LNCaP clone FGC (cell line): ENCODE results near the gene SKOR2.
"Not testable (repeated sequence)": the region's sequence is repeated elsewhere in the genome, so short reads cannot be mapped to it uniquely, and the experiment has no call there.

Experiments
- DNase-seq: peaks from one replicate; pipeline ENCODE4 v3.0.0-alpha.2; 2011; ENCODE audit warnings: low read depth
- H3K4me3 ChIP-seq: 2 replicates; pipeline ENCODE4 v1.5.1; 2011; ENCODE audit warnings: mild to moderate bottlenecking, low read depth, low read length, control low read depth
- CTCF ChIP-seq: IDR thresholded peaks from 2 replicates; pipeline ENCODE4 v1.5.1; 2012; ENCODE audit warnings: mild to moderate bottlenecking; ENCODE audit not compliant: control insufficient read depth, insufficient read depth; ENCODE audit errors: extremely low read depth

SKOR2 gene

GRCh38 chr18:47215554-47216138 is 35.8 kb downstream of the SKOR2 start:
- TF ChIP-seq CTCF: peak; percentile 86
- no peak overlapping the region for H3K4me3 ChIP-seq
- DNase-seq: peak; percentile 32

- no peak overlapping the region for H3K4me3 ChIP-seq
- no peak for TF ChIP-seq CTCF
- DNase-seq: no peak
Measured at GRCh38 chr18:47209171-47209570, 42.3 kb downstream of the SKOR2 start.

- H3K4me3 ChIP-seq: no peak overlapping the region
- DNase-seq: no peak
- no peak for TF ChIP-seq CTCF
Measured at GRCh38 chr18:47206945-47207637, 44.4 kb downstream of the SKOR2 start.

GRCh38 chr18:47204908-47205522 is 46.4 kb downstream of the SKOR2 start:
- DNase-seq: peak; percentile 7
- peak; percentile 89 for TF ChIP-seq CTCF

GRCh38 chr18:47203626-47204464 is 47.6 kb downstream of the SKOR2 start:
- H3K4me3 ChIP-seq: no peak overlapping the region
- TF ChIP-seq CTCF: no peak
- no peak for DNase-seq

More at GRCh38 chr18:47204908-47205522, 46.4 kb downstream of the SKOR2 start:
- no peak overlapping the region for H3K4me3 ChIP-seq

GRCh38 chr18:47195961-47196360 is 55.5 kb downstream of the SKOR2 start:
- not testable (repeated sequence) for H3K4me3 ChIP-seq, DNase-seq

GRCh38 chr18:47191961-47192360 is 59.5 kb downstream of the SKOR2 start:
- no peak for DNase-seq
- 0 out of 2 replicates have a peak, but pooled peaks have one; percentile 5 for TF ChIP-seq CTCF
- H3K4me3 ChIP-seq: no peak overlapping the region
